NCI-H2081 (cell line): ENCODE data around the gene ZFP57.

Source experiments
- DNase-seq, 2 experiments: peaks; one replicate each; lab custom pipeline; 2025; lab: John Stamatoyannopoulos, UW

The ZFP57 gene

DNA sequence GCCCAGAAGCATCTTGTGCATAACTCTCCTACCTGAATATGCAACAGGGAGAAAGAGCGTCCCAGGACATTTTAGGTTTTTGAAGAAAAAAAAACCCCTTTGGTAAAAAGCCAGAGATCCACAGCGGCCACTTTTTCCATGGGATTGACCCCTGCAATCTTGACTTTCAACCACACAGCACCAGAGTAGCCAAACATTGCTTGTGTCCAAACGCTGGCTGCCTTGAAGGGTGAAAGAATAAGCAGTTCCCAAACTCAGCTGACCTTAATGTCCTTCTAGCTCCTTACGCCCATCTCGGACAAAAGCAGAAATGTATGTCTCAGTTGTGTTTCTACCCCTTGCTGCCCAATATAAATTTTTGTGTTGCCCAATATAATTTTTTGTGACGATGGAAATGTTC, 25.3 kb downstream of the ZFP57 start:
- DNase-seq, result no peak

DNA sequence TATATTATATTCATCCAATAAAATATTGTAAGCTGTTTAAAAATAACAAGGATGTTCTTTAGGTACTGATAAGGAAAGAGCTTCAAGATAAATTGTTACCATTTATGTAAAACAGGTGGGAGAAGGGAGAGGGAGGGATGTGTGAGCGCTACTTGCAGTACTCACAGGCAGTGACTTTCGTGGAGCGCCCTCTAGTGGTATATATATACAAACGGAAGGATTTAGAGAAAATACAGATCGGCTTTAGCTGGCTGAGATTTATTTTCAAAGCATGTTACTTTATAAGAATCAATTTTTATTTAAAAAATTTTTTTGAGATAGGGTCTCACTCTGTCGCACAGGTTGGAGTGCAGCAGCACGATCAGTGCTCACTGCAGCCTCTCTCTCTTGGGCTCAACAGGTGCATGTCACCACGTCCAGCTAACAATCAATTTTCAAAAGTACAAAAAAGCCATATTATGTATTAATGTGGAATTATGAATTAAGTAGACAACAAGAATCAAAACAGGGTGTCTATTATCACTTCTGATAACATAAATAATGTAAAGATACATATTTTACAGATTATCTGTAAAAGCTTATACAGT, 27.4 kb downstream of the ZFP57 start:
- DNase-seq, result peak; percentile 73

DNA sequence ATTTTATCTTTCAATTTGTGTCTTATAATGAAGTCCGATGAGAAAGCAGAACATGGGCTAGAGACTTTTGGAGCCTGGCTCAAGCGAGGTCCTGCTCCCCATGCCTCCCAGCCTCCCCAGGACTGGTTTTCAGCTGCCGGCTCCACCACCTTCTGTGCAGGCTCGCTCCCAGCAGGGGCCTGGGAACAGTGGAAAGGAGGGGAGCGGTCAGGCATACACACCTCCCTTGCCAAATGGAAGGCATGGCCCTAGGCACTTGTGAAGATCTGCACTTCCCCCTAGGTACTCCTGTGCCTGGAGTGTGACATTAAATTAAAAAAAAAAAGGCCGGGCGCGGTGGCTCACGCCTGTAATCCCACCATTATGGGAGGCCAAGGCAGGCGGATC, 28.8 kb downstream of the ZFP57 start:
- DNase-seq, result no peak

DNA sequence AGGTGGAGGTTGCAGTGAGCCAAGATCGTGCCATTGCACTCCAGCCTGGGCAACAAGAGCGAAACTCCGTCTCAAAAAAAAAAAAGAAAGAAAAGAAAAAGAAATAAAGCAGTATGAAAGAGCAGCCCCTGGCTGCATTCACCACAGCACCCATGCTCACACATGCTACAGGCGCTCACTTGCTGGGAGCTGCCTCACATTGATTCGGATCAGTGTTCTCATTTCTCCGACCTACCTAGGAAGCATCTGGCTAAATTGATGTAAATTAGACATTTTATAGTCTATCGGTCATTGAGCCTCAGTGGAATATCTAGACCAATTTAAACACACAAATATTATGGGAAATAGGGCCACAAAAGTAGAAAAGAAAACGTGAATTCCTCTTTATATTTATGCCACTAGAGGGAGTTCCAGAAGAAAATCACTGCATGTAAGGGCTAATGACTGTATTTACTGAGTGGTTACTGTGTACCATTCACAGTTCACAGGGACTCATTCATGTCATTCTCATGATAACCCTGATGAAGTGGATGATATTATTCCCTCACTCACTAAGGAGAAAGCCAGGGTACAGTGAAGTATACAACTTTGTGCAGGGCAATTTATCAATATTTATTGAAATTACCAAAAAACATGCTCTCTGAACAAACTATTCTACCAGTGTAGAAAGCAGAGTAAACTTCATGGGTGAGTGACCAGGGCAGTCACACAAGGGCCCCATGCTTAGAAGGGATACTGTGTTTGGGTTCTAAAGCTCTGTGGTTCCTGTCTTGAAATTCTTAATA, 29.3 kb downstream of the ZFP57 start:
- peak in 1 of 2 experiments; percentile 5 for DNase-seq

DNA sequence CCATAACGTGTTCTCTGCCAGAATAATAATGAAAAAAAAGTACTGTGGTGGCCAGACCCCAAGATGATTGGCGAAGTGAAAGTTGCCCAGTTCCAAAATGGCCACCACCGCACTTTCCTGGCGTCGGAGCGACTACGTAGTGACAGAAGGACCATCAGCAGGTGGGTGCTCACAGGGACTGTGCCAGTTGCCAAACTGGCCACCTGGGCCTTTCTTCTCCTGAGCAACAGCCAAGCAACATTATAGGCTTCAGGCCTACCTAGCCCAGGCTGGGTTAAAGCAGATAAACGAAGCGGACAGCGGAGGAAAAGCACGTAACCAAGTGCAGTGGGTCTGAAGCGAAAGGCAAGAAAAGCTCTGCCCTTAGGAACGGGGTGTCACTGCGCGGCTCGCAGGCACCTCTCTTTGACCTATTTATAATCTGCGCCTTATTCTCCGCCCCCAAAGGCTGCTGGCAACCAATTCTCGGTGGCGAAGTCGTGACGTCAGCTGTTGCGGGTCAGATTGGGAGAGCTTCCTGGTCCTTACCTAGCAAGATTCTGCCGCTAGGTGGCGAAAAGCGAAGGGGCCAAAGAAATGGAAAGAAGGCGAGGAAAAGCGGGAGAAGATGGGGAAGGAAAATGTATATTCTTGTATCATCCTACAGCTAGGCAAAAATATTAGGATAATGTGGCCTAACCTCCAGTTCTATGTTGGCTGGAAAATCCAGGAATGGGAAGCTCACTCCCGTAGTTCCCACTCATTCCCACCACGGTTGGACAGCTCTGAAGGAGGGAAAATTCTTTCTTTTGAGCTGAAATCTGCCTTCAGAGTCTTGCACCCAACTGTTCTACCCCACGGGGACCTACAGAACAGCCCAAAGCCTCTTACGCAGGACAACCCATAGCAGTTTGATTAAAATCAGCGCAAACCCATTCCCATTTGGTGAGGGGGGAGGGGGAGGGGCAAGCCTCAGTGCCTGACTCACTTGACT, 31.0 kb downstream of the ZFP57 start:
- peak; percentile 97 for DNase-seq

DNA sequence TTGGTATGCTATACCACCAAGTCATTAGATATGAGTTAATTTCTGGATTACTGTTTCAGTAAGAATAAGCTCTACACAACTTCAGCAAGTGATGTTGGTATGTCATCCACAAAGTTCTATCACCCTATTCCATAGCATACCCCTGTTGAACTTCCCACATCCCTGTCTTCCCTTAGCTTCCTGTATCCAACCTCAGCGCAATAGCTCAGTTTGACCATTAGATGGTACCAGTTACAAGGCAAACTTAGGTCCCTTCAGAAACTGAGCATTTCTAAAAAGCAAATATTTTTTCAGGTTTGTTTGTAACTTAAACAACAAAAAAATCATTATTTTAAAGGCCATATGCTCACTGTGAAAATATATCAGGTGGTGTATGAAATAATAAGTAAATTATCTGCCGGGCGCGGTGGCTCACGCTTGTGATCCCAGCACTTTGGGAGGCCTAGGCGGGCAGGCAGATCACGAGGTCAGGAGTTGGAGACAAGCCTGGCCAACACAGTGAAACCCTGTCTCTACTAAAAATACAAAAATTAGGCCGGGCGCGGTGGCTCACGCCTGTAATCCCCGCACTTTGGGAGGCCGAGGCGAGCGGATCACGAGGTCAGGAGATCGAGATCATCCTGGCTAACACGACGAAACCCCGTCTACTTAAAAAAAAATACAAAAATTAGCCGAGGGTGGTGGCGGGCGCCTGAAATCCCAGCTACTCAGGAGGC, 32.9 kb downstream of the ZFP57 start:
- DNase-seq, result peak; percentile 12 to 54

DNA sequence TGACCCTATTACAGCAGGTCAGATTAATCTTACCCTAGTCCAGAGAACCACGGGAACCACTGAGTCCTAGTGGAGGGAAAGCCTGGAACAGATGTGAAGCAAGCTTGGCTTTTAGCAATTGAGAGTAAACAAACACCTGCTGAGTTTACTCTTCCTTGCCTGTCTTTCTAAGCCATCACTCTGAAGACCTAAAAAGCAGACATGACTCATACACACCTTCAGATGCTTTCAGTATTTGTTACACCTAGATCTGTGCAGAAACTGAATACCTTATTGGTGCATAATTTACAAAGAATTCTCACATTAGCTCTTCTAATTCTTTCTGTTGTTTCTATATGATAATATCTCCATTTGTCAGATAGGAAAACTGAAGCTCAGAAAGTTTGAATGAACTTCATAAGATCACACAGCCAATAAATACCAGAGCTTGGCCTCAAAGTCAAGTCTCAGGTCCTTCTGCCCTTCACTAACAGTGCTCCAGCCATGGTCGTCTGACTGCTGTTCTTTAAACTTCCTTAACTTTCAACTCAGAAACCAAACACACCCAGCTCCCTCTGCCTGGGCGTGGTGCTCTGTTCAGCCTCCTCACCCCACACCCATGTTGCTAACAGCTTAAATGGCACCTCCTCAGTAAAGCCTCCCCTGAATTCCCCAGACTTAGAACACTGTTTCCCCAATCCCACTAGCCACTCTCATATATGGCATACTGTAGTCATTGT, 39.4 kb downstream of the ZFP57 start:
- DNase-seq, result no peak

DNA sequence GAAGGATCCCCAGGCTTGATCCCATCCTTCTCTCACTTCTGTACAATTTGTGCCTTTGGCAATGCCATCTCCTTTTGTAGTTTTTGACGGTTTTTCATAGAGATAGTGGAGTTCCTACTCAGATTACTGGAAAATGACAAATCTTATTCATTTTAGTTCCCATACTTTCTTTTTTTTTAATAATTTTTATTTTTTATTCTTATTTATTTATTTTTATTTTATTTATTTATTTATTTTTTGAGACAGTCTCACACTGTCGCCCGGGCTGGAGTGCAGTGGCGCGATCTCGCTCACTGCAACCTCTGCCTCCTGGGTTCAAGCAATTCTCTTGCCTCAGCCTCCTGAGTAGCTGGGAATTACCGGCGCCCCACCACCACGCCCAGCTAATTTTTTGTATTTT, 43.7 kb downstream of the ZFP57 start:
- no peak for DNase-seq

DNA sequence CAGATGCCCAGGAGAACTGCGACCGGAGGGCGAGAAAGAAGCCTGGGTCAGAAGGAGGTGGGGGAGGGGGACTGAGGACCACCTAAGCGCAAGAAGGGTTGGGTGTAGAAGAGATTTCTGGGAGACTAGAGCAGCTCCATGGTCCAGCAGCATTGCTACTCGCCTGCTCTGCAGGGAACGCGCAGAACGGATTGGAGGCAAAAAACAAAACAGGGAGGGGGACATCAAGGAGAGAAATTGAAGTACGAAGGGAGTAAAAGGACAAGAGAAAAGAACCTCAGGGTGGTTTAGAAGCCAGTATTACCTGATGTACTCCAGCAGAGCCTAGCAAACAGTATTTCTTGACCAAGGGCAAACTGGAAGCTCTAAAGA, 47.4 kb downstream of the ZFP57 start:
- DNase-seq, result peak in 1 of 2 experiments; percentile 34

DNA sequence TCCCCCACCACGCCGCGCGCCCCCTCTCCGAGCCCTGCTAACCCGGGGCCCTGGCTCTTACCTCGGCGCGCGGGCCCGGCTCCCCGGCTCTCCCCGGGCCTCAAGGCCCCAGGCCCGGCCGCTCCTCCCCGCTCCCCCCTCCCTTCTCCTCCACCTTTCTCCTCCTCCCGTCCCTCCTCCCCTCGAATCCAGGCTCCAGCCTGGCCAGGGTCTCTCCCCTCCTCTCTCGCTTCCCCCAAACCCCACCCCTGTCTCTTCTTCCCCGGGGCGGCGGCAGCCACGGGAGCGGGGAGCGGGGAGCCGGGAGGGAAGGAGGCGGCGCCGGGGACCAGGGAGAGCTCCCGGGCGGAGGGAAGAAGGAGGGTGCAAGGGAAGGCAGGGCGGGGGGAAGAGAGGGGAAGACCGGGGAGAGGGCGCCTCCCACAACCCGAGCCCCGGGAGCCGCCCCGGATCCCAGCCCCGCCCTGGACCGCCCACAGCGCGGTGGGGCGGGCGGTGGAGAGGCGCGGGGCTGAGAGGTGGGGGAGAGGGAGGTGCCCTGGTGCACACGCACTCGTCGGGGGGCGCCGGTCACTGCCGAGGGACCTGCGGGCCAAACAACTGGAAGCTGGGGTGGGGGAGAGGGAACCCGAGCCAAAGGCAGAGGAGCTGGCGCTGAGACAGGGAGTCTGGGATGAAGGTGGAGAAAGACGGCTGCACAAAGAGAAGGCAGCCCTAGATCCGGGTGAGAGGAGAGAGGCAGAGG, 48.0 kb downstream of the ZFP57 start, which contains the start of gene GABBR1:
Gene GABBR1 (minus strand): TSS at position 395 of the 745 bp plus-strand sequence. CDS start 798 bp downstream, outside the sequence.
- DNase-seq, result peak; percentile 90 to 93

DNA sequence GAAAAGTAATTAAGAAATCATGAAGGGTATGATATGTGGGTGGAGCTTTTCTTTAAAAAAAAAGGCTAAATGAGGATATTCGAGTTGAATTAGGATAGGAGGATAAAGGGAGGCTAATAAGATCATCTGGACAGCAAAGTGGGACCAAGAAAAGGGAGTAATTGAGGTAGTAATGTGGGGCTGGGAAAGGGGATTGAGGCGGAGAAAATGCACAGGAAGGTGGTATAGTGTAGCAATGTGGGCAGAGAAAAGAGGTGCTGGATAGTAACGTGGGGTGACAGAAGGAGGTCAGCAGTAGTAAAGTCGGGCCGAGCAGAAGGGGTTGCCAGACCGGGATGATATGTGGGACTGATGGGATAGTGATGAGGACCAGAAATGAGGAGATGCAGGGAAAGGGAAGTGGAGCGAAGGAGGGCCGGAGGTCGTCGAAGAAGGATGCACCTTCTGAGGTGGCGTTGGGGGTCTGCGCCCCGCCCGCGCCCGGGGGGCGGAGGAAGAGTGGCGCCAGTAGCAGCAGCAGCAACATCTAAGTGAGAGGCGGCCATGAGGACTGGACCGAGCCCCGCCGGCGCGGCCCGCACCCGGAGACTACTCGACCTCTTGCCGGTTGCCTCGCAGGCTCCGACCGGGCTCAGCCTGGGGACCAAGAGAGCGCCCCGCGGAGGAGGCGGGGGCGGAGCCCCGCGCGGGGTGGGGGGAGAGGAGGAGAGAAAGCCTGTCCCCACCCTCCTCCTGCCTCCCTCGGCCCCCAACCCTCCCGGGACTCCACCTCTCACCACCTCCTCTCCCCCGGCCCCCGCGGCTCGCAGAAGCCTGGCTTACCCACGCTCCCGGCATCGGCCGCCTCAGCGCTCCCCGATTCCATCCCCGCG, 48.9 kb downstream of the ZFP57 start:
- DNase-seq, result peak; percentile 71 to 72

DNA sequence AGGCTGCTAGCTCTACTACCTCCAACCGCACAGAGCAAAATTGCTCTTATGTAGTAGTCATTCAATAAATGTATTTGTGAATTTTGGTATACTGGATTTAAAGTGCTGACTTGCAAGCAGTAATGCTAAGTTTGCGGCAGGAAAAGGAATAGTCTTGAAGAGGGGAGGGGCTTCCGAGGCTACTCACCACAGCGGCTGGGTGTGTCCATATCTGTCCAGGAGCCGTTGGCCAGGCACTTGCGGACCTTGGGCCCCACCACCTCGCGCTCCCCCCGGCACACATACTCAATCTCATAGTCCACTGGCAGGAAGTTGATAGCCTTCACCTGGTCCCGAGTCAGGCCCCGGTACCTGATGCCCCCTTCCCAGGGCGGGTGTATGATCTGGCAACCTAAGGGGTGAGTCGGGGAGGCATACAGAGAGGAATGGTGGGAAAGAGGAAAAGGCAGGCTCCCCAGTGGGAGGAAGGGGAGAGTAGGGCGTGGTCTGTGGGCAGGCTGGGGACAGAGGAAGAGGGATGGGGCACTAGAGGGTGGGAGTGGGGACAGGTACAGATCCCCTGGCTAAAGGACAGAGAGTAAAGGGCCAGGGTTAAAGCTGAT, 49.6 kb downstream of the ZFP57 start:
- DNase-seq, result no peak

DNA sequence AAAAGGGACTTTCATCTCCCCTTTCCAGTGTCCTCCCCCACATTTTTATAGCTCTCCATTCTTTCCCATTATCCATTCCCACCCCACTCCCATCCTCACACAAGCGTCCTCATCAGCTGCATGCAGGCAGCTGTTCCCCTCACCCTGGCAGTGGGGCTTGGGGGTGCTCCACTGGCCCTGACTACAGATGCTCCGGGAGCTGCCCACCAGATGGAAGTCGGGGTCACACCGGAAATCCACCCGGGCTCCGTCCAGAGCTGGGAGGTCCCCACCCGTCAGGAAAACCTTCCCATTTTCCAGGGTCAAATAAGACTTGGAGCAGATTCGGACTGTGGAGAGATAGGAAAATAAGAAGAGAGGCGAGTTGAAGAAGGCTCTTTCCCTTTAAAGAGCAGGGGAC, 50.6 kb downstream of the ZFP57 start:
- DNase-seq, result no peak

DNA sequence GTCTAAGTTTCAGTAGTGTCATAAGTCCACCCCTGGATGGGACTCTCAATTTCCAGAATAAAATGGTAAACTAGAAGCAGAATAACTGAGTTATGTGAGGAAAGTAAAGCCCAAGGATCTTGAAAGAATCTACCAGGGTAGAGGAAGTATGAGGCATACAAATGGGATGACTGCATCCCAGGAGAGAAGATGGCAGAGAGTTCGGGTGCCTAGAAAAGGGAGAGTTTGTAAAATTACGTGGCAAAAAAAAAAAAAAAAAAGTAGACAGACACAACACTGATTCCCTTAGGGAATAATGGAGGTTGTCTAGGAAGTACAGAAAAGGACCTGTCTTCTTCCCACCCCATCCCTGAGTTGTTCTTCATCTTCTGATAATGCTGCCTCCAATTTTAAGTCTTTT, 51.4 kb downstream of the ZFP57 start:
- DNase-seq, result no peak

DNA sequence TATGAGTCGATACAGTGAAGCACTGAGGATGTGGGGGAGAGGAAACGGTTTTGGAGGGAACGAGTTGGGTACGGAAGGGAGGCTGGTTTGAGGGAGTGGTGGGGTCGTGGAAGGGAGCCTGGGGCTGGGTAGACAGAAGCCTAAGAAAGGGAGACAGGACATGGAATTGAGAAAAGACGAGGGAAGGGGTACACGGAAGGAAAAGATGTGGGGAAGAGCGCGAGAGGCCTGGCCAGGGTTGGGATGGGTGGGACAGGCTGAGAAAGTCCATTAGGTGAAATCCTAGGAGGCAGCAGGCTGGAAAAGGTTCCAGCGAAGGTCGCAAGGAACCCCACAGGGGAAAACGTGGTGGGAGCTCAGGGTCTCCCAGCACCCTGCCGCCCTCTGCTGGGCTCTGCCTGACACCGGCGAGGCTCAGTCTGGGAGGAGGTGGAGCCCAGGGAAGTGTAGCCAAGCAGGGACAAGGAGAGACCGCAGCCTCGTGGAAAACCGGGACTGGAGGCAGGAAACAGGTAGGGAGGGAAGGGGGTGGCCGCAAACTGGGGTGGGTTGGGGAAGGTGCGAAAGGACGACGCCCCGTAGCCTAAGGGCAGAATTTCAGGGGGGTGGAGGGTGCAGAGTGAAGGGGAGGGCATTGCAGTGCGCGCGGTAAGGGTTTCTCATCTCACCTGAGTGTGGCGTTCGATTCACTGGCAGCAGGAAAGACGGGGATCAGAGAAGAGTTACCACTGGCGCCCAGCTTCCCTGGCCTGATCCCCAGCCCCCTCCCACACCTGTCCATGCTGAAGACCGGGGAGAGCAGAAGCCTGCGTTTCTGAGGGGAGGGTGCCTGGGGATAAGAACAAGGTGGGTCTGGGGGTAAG, 52.3 kb downstream of the ZFP57 start:
- peak; percentile 84 to 87 for DNase-seq

DNA sequence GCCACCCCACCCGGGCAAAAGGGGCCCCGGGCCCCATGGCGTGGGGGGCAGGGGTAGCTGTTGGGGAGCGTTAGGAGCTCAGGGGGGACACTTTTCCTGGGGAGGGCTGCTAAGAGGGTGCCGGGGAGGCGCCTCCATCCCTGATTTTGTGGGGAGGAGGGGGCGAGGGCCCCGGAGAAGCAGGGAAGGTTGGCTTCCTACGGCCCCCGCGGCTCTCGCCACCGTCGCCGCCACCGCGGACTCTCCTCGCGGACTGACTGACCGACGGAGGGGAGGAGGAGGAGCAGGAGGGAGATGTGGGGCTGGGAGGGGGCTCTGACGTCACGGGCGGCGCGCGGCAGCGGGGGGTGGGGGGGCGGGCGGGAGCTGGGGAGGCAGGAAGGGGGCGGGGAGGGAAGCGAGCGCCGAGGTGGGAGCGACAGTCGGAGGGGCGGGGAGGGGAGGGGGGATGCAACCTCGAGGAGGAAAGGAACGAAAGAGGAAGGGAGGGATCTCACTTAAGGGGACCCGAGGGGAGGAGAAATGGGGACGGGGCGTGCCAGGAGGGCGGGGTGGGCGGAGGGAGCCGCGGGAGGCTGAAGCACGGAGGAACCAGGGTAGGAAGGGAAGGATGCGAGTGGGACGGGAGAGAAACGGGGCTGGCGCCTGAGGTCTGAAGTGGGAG, 53.1 kb downstream of the ZFP57 start:
- peak; percentile 51 to 60 for DNase-seq

DNA sequence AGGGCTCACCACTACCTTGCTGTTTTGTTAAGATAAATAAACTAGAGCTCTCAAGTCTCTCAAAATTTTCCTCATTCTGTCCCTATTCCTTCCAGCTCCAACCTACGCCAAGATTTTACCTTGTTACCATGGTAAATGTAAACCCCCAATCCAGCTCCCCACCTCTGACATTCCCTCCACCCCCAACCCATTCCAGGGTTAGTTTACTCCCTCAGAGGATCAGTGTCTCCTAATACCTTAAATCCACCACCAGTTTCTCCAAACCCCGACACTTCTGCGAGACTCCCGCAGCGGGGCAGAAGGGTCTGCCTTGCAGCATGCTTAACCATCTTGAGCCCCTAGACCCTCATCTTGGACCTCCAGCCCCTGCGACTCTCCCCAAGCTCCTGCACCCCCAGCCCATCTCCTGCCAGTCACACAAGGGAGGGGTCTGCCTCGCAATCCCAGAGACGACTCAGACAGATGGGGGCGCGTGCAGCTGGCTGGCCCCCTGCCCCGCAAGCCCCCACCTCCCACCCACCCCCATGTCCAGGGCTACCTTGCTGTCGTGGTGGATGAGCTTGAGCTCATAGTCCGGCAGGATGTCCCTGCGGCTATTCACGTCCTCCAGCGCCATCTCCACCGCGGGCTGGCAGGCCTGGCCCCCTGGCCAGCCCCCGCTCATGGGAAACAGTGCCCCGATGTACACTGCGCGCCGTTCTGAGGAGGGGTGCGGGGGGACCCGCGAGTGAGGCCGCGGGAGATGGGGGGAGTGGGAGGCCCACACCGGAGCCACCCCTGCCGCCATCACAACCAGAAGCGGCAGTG, 53.8 kb downstream of the ZFP57 start:
- DNase-seq, result no peak
